ENCODE results near the gene DERL3. TPM values are rescaled to one million over a fixed set of nuclear protein-coding genes. Genes with fewer than 3 reads are reported as not detected.

The DERL3 gene
- total RNA-seq, 1 experiment from 2014 or later = 21.7 TPM

DNA sequence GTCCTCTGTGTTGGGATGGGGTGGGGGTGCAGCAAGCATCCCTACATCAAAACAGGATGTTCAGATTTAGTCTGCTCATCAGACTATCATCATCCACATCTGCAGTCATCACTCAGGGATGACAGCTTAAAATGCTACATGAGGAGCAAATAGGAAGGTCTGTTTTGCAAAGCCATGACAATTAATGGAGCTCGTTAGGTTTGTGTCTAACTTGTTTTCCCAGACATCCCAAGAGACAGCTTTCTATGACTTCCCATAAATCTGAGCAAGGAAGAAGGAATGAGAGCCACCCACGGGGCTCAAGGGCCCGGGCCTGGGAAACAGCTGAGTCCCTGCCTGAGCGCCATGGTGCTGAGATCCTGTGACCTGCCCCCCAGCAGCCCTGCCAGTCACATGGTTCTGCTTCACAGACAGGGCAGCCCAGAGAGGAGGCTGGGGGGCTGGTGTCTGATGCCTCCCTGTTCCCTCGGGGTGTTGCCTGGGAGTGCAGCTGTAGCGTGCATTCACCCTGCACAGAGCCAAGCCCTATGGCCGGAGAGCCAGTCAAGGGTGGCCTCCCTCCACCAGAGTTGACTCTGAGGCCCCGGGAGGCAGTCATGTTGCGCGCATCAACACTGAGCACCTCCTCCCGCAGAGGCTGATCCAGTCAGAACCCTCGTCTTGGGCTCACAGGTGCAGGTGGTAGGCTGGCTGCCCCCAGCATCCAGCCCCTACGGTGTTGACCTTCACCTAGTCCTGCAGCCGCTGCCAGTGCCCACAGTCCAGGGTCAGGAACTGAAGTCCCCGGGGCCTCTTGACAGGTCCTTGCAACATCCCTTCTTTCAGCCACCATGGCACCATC lies 12.1 kb downstream of the DERL3 start:
- H3K9me2 ChIP-seq (replicated peaks; ENCODE audit: insufficient read depth, low read length) = no peaks in the 10 kb centered on the region
- no peak overlapping the region for H3K9ac ChIP-seq (ENCODE audit: low read length)
- no peak overlapping the region for H3K4me3 ChIP-seq (ENCODE audit: low read length)
- H3K4me1 ChIP-seq (ENCODE audit: low read length) = peaks cover 78% of the 10 kb centered on the region
- H3K79me2 ChIP-seq (ENCODE audit: low read length) = peaks cover 53% of the 10 kb centered on the region
- H3K36me3 ChIP-seq (ENCODE audit: insufficient read depth, low read length) = peaks cover 62% of the 10 kb centered on the region
- peak overlapping the region; percentile 50 for H3K27ac ChIP-seq (ENCODE audit: low read length)
- no peak overlapping the region for H3K4me2 ChIP-seq (ENCODE audit: low read depth, low read length, poor library complexity, severe bottlenecking)
- H3K27me3 ChIP-seq (ENCODE audit: low read length) = no peaks in the 10 kb centered on the region
- H3K9me3 ChIP-seq (ENCODE audit: low read length) = no peaks in the 10 kb centered on the region
- no peak for DNase-seq
- H2AFZ ChIP-seq (ENCODE audit: low read length) = no peak overlapping the region
- peaks cover 30% of the 10 kb centered on the region; the same call in 1 of the 2 replicates for H4K20me1 ChIP-seq (ENCODE audit: insufficient read depth, low read depth, low read length)

DNA sequence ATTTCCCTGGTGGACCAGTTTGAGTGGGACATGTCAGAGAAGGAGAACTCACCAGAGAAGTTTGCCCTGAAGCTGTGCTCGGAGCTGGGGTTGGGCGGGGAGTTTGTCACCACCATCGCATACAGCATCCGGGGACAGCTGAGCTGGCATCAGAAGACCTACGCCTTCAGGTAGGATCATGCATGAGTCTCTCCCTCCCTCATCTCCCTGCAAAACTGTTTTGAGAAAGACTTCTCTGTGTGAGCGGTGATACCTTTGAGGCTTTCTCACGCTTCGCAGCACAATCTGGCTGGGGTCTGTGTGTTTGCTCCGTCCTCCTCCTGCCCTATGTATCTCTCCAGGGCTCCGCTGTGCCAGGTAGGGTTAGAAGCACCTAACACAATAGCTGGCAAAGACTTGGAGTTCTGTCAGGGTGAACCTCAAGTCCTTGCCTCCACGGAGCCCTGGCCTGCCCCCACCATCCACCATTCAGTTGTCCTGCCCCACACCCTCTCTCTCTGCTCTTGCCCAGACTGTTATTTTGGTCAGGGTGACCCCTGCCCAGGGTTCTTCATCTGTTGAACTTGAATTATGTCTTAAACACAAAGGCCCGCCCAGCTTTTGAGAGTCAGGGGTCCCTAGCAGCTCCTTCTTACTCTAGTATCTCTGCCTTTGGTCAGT lies 13.4 kb downstream of the DERL3 start:
- Histone ChIP-seq H3K9me2 (replicated peaks; ENCODE audit: insufficient read depth, low read length) (no peaks in the 10 kb centered on the region), H3K4me2 (ENCODE audit: low read depth, low read length, poor library complexity, severe bottlenecking) (no peak overlapping the region), H3K9me3 (ENCODE audit: low read length) (no peaks in the 10 kb centered on the region), H3K4me3 (ENCODE audit: low read length) (no peak overlapping the region), H3K36me3 (ENCODE audit: insufficient read depth, low read length) (peaks cover 57% of the 10 kb centered on the region), H3K4me1 (ENCODE audit: low read length) (peaks cover 83% of the 10 kb centered on the region), H3K79me2 (ENCODE audit: low read length) (peaks cover 52% of the 10 kb centered on the region), H3K27me3 (ENCODE audit: low read length) (no peaks in the 10 kb centered on the region), H3K9ac (ENCODE audit: low read length) (no peak overlapping the region), H4K20me1 (ENCODE audit: insufficient read depth, low read depth, low read length) (peaks cover 21% of the 10 kb centered on the region; the same call in 1 of the 2 replicates), H2AFZ (ENCODE audit: low read length) (no peak overlapping the region), H3K27ac (ENCODE audit: low read length) (peak overlapping the region; percentile 50; the same call in 1 of the 2 replicates)
- DNase-seq = no peak

DNA sequence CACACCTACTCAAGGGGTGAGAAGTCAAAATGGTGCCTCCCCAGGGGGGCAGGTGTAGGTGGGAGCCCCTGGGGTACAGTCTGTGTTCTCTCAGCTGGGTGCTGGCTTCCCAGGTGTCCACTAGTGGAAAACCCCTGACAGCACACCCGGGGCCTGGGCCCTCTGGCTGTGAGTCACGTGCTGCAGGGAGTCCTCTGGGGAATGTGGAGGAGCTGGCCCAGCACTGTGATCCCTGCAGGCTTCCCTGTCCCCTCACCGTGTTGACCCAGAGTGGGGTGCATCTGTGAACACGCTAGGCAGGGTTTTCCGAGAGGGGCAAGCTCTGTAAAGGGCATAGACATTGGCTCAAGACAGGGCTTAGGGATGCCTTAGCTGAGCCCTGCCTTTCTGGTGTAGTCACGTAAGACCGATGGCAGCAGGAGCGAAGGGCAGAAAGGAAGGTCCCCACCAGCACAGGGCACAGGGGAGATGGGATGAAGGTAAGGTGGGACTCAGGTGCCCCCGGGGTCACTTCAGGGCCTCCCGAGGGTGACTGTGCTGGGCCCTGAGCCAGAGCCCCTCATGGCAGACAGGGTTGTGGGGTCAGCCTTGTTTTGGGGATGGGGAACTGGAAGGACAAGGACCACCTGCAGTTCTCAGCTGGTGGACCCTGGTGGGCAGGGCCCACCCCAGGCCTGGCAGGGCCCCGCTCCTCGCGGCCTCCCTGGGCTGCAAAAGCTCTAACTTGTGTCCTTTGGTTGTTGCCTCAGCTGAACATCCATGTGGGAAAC lies 14.1 kb downstream of the DERL3 start:
- Histone ChIP-seq H2AFZ (ENCODE audit: low read length) (no peak overlapping the region), H3K36me3 (ENCODE audit: insufficient read depth, low read length) (peaks cover 54% of the 10 kb centered on the region), H3K79me2 (ENCODE audit: low read length) (peaks cover 50% of the 10 kb centered on the region), H3K9ac (ENCODE audit: low read length) (no peak overlapping the region), H3K27me3 (ENCODE audit: low read length) (no peaks in the 10 kb centered on the region), H4K20me1 (ENCODE audit: insufficient read depth, low read depth, low read length) (peaks cover 16% of the 10 kb centered on the region; the same call in 1 of the 2 replicates), H3K27ac (ENCODE audit: low read length) (peak overlapping the region; percentile 12; the same call in 1 of the 2 replicates), H3K9me3 (ENCODE audit: low read length) (no peaks in the 10 kb centered on the region), H3K4me2 (ENCODE audit: low read depth, low read length, poor library complexity, severe bottlenecking) (no peak overlapping the region), H3K4me1 (ENCODE audit: low read length) (peaks cover 81% of the 10 kb centered on the region), H3K9me2 (replicated peaks; ENCODE audit: insufficient read depth, low read length) (no peaks in the 10 kb centered on the region), H3K4me3 (ENCODE audit: low read length) (no peak overlapping the region)
- no peak for DNase-seq

DNA sequence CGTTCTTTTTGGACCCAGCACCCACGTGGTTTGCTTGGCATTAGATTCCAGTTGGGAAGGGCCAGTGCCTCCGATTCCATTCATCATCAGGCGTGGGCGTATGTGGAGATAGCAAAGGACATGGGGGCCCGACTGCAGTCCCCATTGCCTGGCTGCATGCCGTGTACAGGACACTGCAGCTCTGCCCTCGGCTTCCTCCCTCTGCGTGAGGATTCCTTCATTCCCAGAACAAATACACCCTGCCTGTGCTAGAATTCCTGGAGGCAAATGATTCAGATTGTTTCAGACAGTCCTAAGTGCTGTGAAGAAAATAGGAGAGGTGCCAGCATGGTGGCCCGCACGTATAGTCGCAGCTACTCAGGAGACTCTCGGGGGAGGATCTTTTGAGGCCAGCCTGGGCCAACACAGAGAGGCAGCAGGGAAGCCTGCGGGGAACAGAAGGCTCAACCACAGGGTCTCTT lies 15.4 kb downstream of the DERL3 start:
- no peaks in the 10 kb centered on the region for H3K27me3 ChIP-seq (ENCODE audit: low read length)
- peaks cover 55% of the 10 kb centered on the region for H3K36me3 ChIP-seq (ENCODE audit: insufficient read depth, low read length)
- no peak overlapping the region for H2AFZ ChIP-seq (ENCODE audit: low read length)
- no peak overlapping the region for H3K4me2 ChIP-seq (ENCODE audit: low read depth, low read length, poor library complexity, severe bottlenecking)
- H3K79me2 ChIP-seq (ENCODE audit: low read length) = peaks cover 44% of the 10 kb centered on the region
- no peaks in the 10 kb centered on the region for H3K9me3 ChIP-seq (ENCODE audit: low read length)
- H3K9ac ChIP-seq (ENCODE audit: low read length) = no peak overlapping the region
- H3K4me1 ChIP-seq (ENCODE audit: low read length) = peaks cover 81% of the 10 kb centered on the region
- no peaks in the 10 kb centered on the region for H3K9me2 ChIP-seq (replicated peaks; ENCODE audit: insufficient read depth, low read length)
- H4K20me1 ChIP-seq (ENCODE audit: insufficient read depth, low read depth, low read length) = peaks cover 6% of the 10 kb centered on the region; the same call in 1 of the 2 replicates
- H3K27ac ChIP-seq (ENCODE audit: low read length) = no peak overlapping the region
- no peak overlapping the region for H3K4me3 ChIP-seq (ENCODE audit: low read length)
- DNase-seq = no peak

DNA sequence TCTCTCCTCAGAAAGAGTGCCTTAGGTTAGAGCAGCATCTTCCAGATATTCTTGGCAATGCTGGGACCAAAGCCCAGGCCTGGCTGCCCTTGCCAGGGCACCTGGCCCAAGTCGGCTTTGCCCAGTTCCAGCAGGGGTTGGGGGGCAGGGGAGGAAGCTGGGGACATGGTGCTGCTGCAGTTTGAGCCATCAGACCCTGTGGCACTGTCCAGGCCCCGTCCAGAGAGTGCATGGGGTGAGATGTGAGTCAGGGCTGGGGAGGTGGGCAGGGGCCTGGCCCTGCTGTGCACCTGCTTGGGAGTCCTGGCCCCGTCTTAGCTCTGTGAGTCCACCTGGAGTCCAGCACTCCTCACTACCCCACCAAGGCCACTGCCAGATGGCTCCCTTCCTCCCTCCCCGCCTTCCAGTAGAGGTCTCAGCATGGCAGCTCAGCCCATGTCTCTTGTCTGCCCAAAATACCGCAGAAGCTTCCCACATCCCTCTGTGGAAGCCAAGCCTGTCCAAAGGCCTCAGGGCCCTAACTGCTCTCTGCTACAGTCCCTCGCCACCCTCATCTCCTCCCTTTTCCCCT lies 16.6 kb downstream of the DERL3 start:
- no peak overlapping the region for H3K27ac ChIP-seq (ENCODE audit: low read length)
- peaks cover 44% of the 10 kb centered on the region for H3K79me2 ChIP-seq (ENCODE audit: low read length)
- DNase-seq = no peak
- H3K27me3 ChIP-seq (ENCODE audit: low read length) = no peaks in the 10 kb centered on the region
- no peaks in the 10 kb centered on the region for H3K9me2 ChIP-seq (replicated peaks; ENCODE audit: insufficient read depth, low read length)
- H4K20me1 ChIP-seq (ENCODE audit: insufficient read depth, low read depth, low read length) = peaks cover 6% of the 10 kb centered on the region; the same call in 1 of the 2 replicates
- H3K36me3 ChIP-seq (ENCODE audit: insufficient read depth, low read length) = peaks cover 53% of the 10 kb centered on the region
- H3K4me3 ChIP-seq (ENCODE audit: low read length) = no peak overlapping the region
- H2AFZ ChIP-seq (ENCODE audit: low read length) = no peak overlapping the region
- H3K4me1 ChIP-seq (ENCODE audit: low read length) = peaks cover 84% of the 10 kb centered on the region
- 0 out of 2 replicates have a peak overlapping the region, but pooled peaks have one; percentile 3 for H3K9ac ChIP-seq (ENCODE audit: low read length)
- no peaks in the 10 kb centered on the region for H3K9me3 ChIP-seq (ENCODE audit: low read length)
- no peak overlapping the region for H3K4me2 ChIP-seq (ENCODE audit: low read depth, low read length, poor library complexity, severe bottlenecking)

DNA sequence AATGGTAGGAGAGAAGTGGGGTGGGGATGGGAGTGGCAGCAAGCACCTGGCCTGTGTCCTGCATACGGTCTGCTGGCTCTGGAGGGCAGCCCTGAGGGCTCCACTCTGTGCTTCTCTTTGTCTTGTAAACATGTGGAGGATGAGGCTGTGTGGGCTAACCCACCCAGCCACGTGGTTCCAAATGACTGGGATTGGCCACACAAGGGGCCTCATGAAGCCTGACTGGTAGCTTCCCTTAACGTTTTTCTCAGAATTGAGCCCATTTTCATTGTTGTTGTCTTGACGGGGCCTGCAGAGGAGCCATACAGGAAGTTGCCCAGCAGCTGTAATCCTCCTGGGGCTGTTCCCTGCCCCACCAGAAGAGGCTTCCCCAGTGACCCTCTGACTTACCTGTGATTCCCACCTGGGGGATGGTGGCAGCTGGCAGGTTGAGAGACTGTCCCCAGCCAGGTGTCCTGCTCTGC lies 18.0 kb downstream of the DERL3 start:
- H3K79me2 ChIP-seq (ENCODE audit: low read length) = peaks cover 51% of the 10 kb centered on the region
- H3K9me3 ChIP-seq (ENCODE audit: low read length) = no peaks in the 10 kb centered on the region
- H3K4me3 ChIP-seq (ENCODE audit: low read length) = no peak overlapping the region
- peaks cover 85% of the 10 kb centered on the region for H3K4me1 ChIP-seq (ENCODE audit: low read length)
- H3K27ac ChIP-seq (ENCODE audit: low read length) = peak overlapping the region; percentile 55
- no peak overlapping the region for H2AFZ ChIP-seq (ENCODE audit: low read length)
- peaks cover 63% of the 10 kb centered on the region for H3K36me3 ChIP-seq (ENCODE audit: insufficient read depth, low read length)
- H3K9me2 ChIP-seq (replicated peaks; ENCODE audit: insufficient read depth, low read length) = no peaks in the 10 kb centered on the region
- H3K9ac ChIP-seq (ENCODE audit: low read length) = no peak overlapping the region
- 0 out of 2 replicates have a peak, but pooled peaks cover 6% of the 10 kb centered on the region for H4K20me1 ChIP-seq (ENCODE audit: insufficient read depth, low read depth, low read length)
- no peaks in the 10 kb centered on the region for H3K27me3 ChIP-seq (ENCODE audit: low read length)
- DNase-seq = no peak
- no peak overlapping the region for H3K4me2 ChIP-seq (ENCODE audit: low read depth, low read length, poor library complexity, severe bottlenecking)

DNA sequence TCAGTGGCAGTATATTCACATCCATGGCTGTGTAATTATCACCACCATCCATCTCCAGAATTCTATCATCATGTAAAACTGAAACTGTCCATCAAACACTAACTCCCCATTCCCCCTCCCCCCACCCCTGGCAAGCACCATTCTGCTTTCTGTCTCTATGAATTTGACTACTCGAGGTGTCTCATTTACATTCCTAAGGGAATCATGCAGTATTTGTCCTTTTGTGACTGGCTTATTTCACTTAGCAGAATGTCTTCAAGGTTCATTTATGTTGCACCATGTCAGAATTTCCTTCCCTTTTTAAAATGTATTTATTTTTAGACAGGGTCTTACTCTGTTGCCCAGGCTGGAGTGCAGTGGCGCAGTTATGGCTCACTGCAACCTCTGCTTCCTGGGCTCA lies 20.3 kb downstream of the DERL3 start:
- Histone ChIP-seq H3K4me2 (ENCODE audit: low read depth, low read length, poor library complexity, severe bottlenecking) (peak overlapping the region; percentile 14), H3K27ac (ENCODE audit: low read length) (peak overlapping the region; percentile 69), H3K9ac (ENCODE audit: low read length) (no peak overlapping the region), H3K4me3 (ENCODE audit: low read length) (no peak overlapping the region), H2AFZ (ENCODE audit: low read length) (no peak overlapping the region), H3K9me3 (ENCODE audit: low read length) (no peaks in the 10 kb centered on the region), H4K20me1 (ENCODE audit: insufficient read depth, low read depth, low read length) (0 out of 2 replicates have a peak, but pooled peaks cover 6% of the 10 kb centered on the region), H3K4me1 (ENCODE audit: low read length) (peaks cover 63% of the 10 kb centered on the region), H3K27me3 (ENCODE audit: low read length) (no peaks in the 10 kb centered on the region), H3K9me2 (replicated peaks; ENCODE audit: insufficient read depth, low read length) (no peaks in the 10 kb centered on the region), H3K36me3 (ENCODE audit: insufficient read depth, low read length) (peaks cover 53% of the 10 kb centered on the region), H3K79me2 (ENCODE audit: low read length) (peaks cover 53% of the 10 kb centered on the region)
- DNase-seq = peak; percentile 76

Measured in Karpas-422 (cell line).